ENCODE results near the gene UBE2QL1.

- TF ChIP-seq, protein P1, sequence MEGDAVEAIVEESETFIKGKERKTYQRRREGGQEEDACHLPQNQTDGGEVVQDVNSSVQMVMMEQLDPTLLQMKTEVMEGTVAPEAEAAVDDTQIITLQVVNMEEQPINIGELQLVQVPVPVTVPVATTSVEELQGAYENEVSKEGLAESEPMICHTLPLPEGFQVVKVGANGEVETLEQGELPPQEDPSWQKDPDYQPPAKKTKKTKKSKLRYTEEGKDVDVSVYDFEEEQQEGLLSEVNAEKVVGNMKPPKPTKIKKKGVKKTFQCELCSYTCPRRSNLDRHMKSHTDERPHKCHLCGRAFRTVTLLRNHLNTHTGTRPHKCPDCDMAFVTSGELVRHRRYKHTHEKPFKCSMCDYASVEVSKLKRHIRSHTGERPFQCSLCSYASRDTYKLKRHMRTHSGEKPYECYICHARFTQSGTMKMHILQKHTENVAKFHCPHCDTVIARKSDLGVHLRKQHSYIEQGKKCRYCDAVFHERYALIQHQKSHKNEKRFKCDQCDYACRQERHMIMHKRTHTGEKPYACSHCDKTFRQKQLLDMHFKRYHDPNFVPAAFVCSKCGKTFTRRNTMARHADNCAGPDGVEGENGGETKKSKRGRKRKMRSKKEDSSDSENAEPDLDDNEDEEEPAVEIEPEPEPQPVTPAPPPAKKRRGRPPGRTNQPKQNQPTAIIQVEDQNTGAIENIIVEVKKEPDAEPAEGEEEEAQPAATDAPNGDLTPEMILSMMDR (IDR thresholded peaks at IDR 0.05; ENCODE audit: low read length) = no peak
- no peak for TF ChIP-seq EZH2 (IDR thresholded peaks at IDR 0.05; ENCODE audit: borderline replicate concordance, low read length)
Observed at GRCh38 chr5:6404129-6404528, 44.5 kb upstream of the UBE2QL1 start.

All from OCI-LY1 (cell line).